GM18873 (cell line): ENCODE data around the gene ZMYND8.
"Not testable (repeated sequence)": the region's sequence is repeated elsewhere in the genome, so short reads cannot be mapped to it uniquely, and the experiment has no call there.

Source experiments
- ATAC-seq: cut with Tn5 transposase; IDR thresholded peaks from one replicate; pipeline ENCODE4 v1.9.1; 2021; ENCODE audit warnings: mild to moderate bottlenecking, moderate library complexity, moderate number of reproducible peaks; ENCODE audit not compliant: unreplicated experiment, low FRiP score

ZMYND8 gene

GRCh38 chr20:47189060-47189459 is 167.4 kb downstream of the ZMYND8 start:
- ATAC-seq = no peak

- ATAC-seq = no peak
Observed at GRCh38 chr20:47188540-47188939, 168.0 kb downstream of the ZMYND8 start.

GRCh38 chr20:47187450-47188195 is 168.9 kb downstream of the ZMYND8 start:
- ATAC-seq = no peak

- no peak for ATAC-seq
Observed at GRCh38 chr20:47183367-47183766, 173.1 kb downstream of the ZMYND8 start.

GRCh38 chr20:47181056-47181862 is 175.2 kb downstream of the ZMYND8 start:
- ATAC-seq = no peak

GRCh38 chr20:47179267-47179666 is 177.2 kb downstream of the ZMYND8 start:
- no peak for ATAC-seq

GRCh38 chr20:47178851-47179250 is 177.6 kb downstream of the ZMYND8 start:
- ATAC-seq = no peak

- ATAC-seq = no peak
Observed at GRCh38 chr20:47178277-47178676, 178.2 kb downstream of the ZMYND8 start.

GRCh38 chr20:47176217-47176616 is 180.3 kb downstream of the ZMYND8 start:
- ATAC-seq = not testable (repeated sequence)

GRCh38 chr20:47175493-47175892 is 181.0 kb downstream of the ZMYND8 start:
- ATAC-seq = no peak

- ATAC-seq = no peak
Observed at GRCh38 chr20:47174456-47175243, 181.8 kb downstream of the ZMYND8 start.

- ATAC-seq = no peak
Observed at GRCh38 chr20:47173596-47174216, 182.8 kb downstream of the ZMYND8 start.

GRCh38 chr20:47172579-47172978 is 183.9 kb downstream of the ZMYND8 start:
- ATAC-seq = no peak

GRCh38 chr20:47167846-47168245 is 188.7 kb downstream of the ZMYND8 start:
- no peak for ATAC-seq

- ATAC-seq = no peak
Observed at GRCh38 chr20:47165376-47165865, 191.1 kb downstream of the ZMYND8 start.

- ATAC-seq = no peak
Observed at GRCh38 chr20:47164140-47164539, 192.4 kb downstream of the ZMYND8 start.

- ATAC-seq = no peak
Observed at GRCh38 chr20:47161411-47161810, 195.1 kb downstream of the ZMYND8 start.

GRCh38 chr20:47160992-47161391 is 195.5 kb downstream of the ZMYND8 start:
- no peak for ATAC-seq

GRCh38 chr20:47160240-47160639 is 196.3 kb downstream of the ZMYND8 start:
- ATAC-seq = no peak
